HG03039 (cell line): Measurements from ENCODE around the gene CDH20.

Experiments used
- ATAC-seq: cut with Tn5 transposase; IDR thresholded peaks from one replicate; pipeline ENCODE4 v1.9.1; 2021; ENCODE audit warnings: mild to moderate bottlenecking, moderate library complexity; ENCODE audit not compliant: unreplicated experiment

Gene CDH20

DNA sequence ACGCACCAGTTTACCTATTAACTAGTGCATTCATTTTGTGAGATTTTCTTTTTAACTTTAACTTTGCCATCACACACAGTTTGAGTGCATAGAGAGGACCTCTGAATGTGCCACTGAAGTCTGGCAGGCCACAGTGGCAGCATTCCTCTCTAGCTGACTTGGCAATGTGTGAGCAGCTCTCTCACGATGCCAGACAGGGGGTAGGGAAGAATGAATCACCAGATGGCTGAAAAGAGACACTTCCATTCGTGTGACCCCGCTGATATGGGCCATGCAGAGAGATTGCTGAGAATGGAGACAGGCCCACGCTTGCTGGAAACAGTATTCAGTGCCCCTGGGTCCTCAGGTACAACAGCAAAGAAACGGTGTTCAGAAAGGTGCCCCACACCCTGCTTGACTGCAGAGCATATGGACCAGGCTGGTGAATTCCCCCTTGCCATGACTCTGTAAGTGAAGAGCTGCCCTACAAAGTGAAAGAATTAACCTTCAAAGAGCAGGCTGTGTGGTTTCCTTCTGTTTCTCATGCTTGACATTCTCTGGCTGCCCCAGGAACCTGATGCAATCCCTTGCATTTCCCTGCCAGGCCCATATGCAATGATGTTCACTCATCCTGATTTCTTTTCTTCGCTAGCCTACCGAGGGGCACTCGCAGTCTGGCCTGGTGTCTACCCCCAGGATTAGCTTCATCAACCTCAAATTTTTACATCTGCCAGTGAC lies 236.1 kb downstream of the CDH20 start:
- no peak for ATAC-seq

DNA sequence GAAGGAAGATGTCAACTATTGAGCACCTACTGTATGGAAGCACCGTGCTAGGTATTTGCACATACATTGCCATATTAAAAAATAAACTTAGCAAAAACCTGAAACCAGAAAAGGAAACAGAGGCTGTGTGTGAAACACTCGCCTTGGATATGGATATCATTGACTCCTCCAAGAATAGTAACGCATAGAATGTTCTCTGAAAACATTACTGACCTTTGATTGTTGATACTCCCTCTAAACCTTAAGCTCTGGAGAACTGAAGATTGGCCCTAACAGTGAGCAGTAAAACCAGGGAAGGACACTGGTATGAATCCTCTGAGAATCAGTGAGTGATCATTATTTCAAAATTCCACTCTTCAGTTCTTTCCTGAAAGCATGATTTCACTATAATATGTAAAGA lies 236.8 kb downstream of the CDH20 start:
- ATAC-seq = no peak

DNA sequence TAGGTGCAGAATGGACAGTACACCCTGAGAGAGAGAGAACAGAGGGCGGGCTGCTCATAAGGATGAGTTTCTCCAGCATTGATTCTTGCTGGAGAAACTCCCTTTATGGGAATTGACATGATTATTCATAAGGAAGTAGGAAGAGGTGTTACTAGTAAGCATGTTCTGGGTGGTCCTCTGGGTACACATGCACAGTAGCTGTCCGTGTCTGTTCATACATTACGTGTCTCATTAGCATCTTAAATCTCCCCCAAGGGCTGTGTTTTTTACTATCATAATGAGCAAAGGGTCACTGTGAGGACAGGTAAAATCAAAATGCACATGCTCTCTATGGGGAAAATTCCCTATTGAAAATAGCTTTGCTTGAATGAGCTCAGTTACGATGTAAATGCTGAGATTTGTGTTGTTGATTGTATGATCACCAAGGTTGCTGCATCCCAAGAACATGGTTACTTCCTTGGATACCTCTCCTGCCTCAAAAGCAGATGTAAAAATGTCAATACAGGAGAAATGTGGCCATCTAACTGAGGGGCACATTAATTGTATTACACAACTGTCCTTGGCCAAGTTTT lies 238.9 kb downstream of the CDH20 start:
- no peak for ATAC-seq

DNA sequence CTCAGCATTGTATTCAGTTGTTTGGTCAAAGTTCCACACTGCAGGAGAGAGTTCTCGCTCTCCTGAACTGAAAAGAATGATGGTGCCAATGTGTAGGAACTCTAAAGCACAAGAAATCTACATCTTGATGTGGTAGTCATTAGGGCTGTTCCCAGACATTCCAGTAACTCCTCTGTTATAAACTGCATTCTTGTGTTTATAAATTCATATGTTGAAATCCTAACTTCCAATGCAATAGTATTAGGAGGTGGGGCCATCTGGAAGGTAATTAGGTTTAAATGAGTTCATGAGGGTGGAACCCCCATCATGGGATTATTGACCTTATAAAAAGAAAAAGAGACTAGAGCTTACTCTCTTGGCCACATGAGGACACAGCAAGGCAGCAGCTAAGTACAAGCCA lies 239.6 kb downstream of the CDH20 start:
- ATAC-seq = no peak

DNA sequence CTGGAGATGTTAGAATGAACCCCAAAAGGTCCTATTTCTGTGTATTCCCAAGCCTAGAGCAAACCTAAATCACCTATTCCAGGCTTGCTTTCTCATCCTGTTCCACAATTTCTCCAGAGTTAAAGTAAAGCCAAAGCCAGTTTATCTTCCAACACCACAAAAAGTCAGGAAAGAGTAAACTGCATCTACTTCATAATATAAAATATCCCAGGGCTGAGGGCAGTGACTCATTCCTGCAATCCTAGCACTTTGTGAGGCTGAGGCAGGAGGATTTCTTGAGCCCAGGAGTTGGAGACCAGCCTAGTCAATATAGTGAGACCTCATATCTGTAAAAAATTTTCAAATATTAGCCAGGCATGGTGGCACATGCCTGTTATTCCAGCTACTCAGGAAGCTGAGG lies 241.4 kb downstream of the CDH20 start:
- no peak for ATAC-seq

DNA sequence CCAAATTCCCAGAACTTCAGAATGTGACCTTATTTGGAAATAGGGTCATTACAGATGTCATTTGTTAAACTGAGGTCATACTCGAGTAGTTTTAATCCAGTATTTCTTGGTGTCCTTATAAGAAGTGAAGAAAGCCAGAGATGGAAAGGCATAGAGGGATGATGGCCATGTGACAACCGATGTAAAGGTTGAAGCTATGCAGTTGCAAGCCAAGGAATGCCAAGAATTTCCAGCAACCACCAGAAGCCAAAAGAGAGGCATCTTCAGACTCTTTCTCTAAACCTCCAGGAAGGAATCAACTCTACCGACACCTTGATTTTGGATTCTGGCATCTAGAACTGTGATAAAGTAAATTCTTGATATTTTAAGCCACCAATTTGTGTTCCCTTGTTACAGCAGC lies 242.2 kb downstream of the CDH20 start:
- ATAC-seq = no peak

DNA sequence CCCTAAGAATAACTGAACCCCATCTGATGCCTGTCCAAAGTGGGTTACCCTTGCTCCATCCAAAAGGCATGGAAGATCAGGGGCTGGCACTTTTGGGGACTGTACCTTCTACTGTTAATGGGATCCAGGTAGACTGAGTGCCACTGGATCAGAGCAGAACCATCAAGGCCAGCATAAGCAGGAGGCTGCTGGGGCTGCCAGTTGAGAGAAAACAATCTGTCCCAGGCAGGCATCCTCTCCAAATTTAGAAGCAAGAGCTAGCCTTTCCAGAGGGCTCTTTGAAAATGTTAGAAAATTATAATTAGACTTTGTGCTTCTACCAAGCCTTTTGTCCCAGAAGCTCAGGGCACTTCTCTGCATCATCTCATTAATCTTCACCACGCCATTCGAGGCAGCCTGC lies 245.6 kb downstream of the CDH20 start:
- ATAC-seq = no peak

DNA sequence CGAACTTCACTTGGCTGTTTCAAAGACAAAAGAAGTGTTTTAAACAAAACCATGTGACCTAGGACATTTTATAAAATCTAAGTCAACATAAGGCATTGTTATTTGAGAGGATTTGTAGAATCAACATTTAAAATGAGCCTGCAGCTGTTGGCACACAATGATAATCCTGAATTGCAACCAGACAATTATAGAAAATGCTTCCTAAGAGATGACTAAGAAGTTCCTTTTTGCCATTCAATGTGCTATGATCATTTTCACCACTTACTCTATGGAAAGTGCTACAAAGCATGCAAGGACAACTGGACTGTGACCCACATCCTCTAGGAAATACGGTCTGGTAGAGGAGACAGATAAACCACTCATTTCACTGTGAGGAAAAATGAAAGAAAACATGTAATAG lies 246.4 kb downstream of the CDH20 start:
- no peak for ATAC-seq

DNA sequence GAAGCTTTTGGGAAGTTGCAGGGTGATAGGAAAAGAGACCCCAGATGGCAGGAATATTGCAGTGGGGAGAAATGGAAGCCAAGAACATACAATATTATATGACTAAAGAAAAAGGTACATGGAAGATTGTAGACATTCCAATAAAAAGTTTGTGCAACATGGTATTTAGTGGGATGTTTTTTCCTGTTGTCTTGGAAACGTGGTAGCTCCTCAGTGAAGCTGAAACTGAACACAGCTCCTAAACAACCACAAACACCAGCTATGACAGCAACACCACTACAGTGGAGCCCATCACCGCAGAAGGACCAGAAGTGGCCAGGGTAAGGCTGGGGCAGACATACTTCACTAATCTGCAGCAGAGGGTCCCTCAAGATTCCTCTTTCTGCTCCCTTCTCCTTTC lies 246.8 kb downstream of the CDH20 start:
- ATAC-seq = no peak

DNA sequence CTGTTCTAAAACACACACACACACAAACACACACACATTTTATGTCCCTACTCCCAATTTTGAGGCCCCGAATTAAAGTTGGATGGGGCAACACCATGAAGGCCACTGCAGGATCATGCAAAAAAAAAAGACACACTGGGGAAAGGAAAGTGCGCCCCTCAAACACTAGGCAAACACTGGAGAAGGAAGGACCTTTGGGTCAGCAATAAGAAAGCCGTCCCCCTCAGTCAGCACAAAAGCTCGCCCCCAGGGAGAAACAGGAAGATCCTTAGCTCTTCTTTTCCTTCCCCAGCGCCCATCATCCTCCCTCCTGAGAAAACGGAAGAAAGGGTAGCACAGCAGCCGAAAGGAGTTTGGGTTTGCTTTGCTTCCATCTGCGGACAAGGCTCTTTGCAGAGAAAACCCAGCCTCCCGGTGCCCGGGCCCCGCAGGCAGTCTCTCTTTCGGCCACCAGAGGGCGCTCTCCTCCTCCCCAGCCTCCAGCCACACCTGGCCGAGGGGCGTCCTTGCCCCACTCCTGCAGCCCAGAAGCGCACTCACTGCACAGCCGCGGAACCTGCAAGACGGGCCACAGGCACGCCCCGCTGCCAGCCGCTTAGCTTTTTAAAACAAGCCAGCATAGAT lies 248.5 kb downstream of the CDH20 start:
- ATAC-seq = peak; percentile 76

DNA sequence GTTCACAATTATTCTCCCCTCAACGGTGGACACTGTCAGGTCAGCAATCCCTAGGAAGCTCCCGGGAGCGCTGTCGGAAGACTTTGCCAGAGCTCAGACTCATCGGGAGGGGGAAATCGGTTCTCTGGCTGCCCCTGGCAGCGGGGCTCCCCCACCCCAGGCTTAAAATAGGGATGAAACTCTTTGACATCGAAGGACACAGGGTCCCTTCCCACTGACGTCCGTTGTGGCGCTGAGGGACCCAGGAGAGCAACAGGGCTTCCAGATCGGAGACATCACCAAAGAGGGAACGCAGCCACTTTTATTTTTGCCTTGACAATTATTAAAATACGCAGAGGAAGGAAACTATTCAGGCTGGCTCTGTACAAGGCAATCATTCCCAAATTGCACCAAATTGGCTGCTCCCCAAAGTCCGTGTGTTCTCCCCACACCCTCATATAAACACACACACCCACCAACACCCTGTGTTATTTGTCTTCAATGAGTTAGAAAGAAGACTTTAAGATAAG lies 249.0 kb downstream of the CDH20 start:
- ATAC-seq = no peak

DNA sequence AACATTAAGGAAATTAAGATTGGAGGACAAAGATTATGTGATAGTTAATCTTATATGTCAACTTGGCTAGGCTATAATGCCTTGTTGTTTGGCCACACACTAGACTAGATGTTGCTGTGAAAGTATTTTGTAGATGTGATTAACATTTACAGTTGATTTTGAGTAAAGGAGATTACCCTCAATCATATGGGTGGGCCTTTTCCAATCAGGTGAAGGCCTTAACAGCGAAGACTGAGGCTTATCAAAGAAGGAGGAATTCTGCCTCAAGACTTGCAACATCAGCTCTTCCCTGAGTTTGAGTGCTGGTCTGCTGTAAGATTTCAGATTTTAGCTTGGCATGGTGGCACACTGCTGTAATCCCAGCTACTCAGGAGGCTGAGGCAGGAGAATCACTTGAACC lies 250.3 kb downstream of the CDH20 start:
- ATAC-seq = no peak

DNA sequence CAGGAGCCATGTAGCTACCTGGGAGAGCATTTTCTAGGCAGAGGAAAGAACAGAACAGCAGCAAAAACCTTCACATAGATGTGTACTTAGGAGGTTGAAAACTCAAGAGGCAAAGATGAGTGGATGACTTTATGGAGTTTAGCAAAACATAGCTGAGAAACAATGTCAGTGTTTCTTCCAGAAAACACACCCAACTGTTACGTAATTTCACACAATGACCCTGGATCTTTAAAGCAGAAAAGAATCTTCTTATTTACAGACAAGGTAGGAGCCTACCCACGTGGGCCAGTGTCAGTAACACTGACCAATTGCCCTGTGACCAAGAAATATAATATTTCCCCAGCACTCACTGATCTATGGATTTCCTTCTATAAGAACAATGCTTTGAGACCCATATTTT lies 254.6 kb downstream of the CDH20 start:
- no peak for ATAC-seq

DNA sequence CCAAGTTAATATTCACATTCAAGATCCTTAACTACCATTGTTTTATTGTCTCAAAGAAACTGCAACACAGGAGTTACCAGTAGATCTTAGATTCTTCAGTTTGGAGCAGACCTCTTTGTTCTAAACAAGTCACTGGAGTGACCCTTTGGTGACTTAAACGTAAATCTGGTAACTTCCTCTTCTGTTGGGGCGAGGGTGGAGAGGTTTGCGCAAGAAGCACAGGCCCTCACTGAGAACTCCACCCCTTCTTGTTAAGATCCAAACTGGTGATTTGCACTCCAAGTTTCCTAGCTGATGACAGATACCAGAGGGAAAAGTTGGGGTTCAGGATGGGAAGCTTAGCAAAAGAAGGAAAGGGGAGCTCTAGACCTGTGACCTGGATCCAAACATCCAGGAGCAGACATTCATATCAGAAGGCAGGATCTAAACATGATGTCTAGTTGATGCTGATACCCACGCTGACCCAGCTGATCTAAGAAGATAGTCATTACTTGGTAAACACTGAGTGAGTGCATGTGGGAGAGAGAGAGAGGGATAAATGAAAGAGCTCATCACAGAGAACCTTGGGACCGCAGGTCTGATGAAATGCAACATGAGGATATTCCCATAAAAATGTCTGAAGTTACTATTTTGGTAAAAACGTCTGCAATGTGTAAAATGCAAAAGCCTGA lies 256.0 kb downstream of the CDH20 start:
- no peak for ATAC-seq

DNA sequence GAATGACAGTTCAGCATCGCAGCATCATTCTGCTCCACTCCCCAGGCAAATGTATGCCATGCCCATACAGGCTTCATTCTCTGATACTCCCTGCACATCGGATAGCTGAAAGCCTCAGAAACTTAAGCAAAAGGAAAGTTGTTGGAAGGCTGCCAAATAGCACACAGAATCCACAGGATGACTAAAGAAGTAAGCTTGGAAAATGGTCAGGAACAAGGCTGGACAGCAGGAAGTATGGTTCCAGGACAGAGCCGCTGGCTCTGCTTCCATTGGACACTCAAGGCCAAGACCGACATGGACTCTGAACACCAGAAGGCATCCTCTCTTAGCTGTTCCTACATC lies 256.5 kb downstream of the CDH20 start:
- ATAC-seq = no peak

DNA sequence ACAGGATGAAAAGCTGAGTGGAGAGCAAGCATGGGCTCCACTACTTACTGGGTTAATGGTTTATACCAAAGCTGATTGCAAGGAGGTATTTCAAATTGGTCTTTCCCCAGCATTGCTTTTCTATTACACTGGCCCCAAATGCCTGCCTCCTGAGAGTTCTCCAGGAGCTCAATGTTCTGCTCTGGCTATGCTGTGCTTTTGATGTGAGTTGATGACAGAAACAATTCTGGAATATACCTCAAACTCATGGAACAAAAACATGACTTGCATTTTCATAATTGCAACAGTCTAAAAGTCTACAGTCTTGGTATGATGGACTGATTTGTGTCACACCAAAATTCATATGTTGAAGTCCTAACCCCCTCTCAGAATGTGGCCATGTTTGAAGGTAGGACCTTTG lies 258.0 kb downstream of the CDH20 start:
- ATAC-seq = no peak

DNA sequence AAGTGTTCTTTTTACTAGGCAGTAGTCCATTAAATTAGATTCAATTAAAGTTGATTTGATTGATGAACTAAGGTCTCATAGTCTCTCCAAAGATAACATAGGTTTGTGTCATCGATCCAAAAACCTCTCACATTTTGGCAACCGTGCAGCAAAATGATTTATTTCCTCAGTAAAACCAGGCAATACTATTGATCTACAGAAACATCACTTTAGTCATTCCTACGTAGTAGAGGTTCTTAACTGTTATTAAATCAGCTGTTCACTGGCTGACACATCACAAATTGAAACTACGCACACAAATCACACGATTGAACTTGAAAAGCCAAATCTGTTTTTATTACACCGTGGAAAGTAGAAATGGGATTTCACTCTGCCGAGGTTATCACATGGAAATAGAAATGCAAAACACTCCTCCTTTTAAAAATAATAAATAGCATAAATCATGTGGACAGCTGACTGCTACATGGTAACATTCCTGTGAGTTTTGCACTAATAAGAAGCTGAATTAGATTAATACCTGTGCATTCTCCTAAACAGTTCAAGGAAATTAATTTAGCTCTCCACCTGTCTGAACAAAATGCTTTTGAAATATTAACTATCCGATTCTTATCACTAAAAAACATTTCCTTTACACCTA lies 262.5 kb downstream of the CDH20 start:
- no peak for ATAC-seq

DNA sequence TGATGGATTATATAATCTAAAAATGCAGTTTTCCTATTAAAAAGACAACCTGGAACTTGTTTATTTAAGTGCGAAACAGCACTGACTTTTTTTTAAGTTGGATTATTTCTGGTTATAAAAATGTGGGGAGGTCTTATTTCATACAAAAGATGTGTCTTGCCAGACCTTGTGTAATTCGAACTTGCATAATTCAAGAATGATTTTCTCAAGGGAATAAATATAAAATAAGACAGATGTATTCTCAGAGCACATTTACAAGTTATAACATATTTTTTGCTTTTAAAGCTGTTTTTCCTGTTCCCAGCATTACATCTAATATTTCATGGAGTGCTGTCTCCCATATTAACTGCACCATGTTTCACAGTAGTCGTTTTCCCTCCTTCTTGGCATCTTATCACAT lies 263.1 kb downstream of the CDH20 start:
- ATAC-seq = no peak

DNA sequence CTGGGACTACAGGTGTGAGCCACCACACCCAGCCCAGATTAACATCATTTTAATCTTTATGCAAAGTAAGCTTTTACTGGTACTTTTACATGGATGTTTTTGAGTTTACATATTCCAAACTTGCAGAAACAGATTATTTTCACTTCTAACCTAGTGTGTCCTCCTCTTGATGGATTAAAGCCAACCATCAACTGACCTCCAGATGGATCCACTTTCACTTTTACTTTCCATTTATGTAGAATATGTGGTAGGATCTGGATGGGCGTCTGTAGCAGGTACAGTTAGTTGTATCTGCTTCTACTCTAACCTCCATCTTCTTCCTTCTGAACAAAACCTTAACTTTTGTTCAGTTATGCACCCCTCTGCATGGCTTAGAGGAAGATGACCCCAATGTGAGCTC lies 264.1 kb downstream of the CDH20 start:
- ATAC-seq = no peak

DNA sequence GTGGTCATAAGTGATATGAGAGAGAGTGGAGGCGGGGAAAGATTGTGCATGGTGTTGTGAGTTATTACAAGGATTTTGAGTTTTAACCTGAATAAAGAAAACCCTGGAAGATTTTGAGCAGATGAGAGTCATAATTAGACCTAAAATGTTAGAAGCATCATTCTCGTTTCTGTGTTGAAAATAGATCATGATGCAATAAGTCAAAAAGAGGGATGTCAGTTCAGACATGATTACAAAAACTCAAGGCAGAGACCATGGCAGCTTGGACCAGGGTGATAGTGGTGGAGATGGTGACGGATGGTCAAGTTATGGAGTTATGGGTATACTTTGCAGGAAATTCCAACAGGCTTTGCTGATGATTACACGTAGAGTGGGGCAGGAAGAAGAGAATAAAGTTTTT lies 267.2 kb downstream of the CDH20 start:
- no peak for ATAC-seq

DNA sequence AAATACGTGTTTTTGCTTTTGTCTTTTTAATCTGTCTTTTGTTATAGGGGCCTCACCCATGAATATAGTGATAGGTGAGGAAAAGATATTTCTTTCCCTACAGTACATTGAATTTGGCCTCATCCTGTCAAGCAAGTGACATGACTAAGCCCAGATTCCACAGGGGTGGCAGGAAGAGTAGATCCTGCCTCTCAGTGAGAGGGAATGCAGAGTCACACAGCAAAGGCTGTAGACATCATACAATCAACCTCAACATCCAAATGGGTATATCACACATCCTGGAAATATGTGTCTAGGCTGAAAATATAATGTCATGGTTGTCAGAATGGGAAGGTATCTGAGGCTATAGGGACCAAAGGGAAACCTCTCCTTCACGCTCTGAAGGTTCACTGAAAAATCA lies 269.6 kb downstream of the CDH20 start:
- no peak for ATAC-seq
